GM19397 (cell line): ENCODE results near the gene UGT3A2.
"Not testable (repeated sequence)": the region's sequence is repeated elsewhere in the genome, so short reads cannot be mapped to it uniquely, and the experiment has no call there.

ENCODE experiments used
- ATAC-seq: cut with Tn5 transposase; IDR thresholded peaks from one replicate; pipeline ENCODE4 v1.9.1; 2021; ENCODE audit warnings: mild to moderate bottlenecking, moderate library complexity; ENCODE audit not compliant: unreplicated experiment

UGT3A2 gene

DNA sequence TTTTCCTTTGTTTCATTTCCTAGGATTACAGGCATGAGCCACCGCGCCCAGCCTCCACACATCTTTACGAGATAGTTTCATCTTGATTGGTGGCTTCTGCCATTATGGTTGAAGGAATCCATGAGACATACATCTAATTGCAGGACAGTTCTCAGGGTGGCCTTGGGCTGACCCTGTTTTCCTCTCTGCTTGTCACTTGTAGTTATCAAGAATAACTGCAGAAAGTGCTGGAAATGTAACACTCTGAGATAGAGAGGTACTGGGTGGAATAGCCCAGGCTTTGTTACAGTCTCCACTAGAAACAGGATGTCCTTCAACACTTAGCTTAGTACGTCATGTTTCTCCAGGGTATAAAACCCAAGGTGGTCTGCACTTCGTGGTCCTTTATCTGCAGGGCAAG lies 10.7 kb downstream of the UGT3A2 start:
- ATAC-seq, result no peak

DNA sequence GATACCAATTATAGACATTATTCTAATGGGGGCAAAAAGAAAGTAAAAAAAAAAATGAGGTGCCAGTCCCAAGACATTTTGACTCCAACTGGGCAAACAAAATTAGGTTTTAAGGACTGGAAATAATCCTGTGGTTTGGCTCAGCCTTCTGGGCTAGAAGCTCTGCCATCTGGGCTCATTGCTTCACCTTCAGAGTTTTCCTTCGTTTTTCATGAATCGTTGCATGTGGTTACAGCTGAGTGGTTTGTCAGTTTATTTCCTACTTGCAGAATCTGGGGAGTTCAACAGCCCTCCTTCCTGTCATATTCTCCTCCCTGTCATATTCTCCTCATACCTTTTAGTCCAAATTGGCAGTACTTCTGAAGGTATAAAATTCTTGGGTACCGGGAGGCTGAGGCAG lies 12.0 kb downstream of the UGT3A2 start:
- ATAC-seq, result no peak

DNA sequence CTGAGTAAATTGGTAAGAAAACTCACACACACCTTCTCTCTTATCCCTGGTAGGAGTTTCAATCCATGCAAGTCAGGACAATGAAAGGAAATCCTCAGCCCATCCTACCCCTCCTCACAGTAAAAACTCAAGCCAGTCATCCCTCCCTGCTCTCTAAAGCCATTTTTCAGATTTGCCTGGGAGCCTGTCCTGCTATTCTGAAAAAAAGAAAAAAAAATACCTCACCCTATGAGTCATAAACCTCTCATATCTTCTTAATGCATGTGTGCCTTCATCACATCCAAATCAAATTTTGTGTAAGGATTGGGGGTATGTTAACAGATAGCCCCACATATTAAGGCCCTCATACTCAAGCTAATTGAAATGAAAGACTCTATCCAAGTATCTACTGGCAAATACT lies 14.1 kb downstream of the UGT3A2 start:
- ATAC-seq, result no peak

DNA sequence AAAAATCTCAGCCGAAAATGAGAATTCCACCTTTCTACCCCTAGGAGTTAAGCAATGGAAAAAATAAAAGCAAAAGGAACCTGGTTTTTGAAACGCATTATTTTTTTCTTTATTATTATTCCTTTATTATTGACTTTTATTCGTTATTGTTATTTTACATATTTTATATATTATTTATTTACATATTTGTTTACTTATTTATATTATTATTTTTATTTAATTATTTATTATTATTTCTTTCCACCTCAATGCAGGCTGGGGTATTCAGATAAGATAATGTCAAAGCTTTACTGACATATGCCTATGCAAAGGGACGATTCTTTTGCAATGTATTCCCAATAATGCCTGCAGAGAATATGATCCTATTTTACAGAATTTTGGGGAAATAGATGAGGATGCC lies 16.7 kb downstream of the UGT3A2 start:
- ATAC-seq, result no peak

DNA sequence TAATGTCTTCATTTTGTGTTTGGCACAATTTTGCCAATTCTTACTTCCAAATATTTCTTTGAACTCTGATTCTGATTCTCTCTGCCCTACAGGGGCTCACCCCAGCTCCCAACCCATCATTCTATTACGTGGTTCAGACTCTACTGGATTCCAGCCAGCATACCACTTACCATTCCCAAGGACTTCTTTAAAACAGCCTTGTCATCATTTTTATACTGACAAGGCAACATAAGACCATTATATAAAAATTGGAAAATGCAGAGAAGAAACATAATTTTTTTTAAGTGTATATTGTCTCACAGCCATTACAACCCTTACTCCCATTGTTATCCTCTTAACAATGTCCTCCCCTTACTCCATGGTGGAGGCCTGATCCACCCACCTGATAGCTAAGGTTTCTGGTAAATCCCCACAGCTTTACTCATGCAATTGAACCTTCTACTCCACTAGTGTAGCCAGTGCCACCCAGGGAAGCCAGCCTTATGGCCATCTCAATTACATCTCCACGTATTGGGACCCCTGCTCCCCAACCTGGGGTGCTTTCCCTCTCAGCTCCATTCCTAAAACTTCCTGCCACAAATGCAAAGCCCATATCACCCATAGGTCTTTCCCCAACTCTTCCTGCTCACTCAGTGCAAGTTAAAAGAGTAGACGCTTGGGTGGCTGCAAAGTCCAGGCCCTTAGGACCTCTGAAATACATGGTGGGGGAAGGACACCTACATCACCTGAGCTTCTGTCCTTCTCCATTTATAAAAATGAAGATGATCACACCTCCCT lies 19.1 kb downstream of the UGT3A2 start:
- ATAC-seq, result no peak

DNA sequence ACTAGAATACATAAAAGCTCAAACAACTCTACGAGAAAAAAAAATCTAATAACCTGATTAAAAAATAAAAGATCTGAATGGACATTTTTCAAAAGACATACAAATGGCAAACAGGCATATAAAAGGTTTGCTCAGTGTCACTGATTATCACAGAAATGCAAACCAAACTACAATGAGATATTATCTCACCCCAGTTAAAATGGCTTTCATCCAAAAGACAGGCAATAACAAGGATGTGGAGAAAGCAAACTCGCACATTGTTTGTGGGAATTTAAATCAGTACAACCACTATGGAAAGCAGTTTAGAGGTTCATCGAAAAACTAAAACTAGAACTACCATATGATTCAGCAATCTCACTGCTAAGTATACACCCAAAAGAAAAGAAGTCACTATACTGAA lies 20.8 kb downstream of the UGT3A2 start:
- ATAC-seq, result no peak

DNA sequence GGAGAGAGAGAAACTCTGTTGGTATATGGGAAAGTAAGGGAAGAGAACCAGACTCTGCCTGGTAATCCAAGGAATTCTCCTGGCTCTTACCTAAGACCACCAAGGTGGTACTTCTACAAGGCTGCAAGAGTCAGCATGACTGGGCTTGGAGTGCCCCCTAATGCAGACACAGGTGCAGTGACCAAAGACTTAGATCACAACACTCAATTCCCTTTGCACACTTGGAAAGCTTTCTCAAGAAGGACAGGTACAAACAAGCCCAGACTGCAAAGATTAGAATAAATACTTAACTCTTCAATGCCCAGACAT lies 25.2 kb downstream of the UGT3A2 start:
- ATAC-seq, result no peak

DNA sequence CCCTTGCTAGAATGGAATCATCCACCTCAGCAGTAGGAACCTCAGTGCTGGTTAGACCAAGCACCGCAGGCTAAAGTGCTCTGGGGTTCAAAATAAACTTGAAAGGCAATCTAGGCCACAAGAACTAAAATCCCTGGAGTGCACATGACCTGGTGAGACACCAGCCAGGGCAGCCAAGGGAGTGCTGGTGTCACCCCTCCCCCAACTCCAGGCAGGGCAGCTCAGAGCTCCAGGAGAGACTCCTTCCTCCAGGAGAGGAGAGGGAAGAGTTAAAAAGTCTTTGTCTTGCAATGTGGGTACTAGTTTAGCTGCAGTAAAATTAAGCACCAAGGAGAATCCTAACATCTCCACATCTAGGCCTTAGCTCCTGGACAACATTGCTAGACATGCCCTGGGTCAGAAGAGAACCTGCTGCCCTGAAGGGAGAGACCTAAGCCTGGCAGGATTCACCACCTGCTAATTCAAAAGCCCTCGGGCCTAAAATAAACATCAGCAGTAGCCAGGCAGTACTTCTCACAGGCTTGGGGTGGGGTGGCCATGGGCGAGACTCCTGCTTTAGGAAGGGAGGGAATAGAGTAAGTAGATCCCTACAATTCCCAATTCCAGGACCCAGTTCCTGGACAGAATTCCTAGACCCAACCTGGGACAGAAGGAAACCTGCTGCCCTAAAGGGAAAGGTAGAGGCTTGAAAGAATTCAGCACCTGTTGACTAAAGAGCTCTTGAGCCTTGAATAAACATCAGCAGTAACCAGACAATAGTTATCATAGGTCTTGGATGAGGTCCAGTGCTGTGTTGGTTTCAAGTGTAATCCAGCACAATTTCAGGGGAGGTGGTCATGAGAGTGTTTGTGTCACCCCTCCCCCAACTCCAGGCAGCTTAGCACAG lies 25.8 kb downstream of the UGT3A2 start:
- no peak for ATAC-seq

DNA sequence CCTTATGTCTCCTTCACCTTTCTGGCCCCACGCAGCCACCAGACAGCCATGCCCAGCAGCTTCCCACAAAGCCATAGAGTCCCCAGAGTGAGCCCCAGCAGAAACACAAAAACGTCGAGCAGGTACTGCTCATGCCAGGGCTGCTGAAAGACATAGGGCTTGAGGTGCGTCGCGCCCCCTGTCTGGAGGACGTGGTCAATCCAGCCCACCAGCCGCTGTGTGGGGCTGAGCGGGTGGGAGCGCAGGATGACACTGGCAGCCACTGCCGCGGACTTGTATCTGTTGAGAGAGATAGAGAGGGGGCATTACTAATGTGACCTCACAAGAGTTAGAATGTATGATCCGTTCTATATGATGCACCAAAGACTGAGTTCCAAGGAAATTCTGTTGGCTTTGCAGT lies 31.0 kb downstream of the UGT3A2 start:
- no peak for ATAC-seq

DNA sequence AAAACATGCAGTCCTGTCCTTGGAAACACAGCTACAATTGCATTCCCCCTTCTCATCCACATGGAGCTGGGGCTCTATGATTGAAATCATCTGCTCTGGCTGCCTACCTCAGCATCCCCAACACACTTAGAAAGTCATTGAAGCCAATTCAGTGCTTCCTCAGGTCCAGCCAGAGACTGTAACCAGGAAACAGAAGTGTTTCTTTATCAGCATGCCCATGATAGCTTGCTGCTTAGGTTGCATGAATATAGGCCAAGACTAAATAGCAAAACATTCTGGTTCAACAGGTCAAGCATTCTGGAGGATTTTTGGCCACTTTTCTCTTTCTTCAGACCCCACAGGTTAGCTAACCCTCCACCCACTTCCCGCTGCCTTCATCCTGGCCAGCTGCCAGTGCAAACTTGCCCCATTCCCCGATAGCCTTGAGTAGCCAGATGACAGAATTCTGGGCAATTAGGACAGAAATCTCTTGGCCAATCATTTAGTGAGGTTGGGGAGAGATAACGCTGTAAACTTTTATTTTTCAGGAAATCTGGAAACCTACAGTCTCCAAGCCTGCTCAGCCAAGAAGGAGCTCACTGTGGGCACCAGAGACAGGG lies 32.0 kb downstream of the UGT3A2 start:
- not testable (repeated sequence) for ATAC-seq

DNA sequence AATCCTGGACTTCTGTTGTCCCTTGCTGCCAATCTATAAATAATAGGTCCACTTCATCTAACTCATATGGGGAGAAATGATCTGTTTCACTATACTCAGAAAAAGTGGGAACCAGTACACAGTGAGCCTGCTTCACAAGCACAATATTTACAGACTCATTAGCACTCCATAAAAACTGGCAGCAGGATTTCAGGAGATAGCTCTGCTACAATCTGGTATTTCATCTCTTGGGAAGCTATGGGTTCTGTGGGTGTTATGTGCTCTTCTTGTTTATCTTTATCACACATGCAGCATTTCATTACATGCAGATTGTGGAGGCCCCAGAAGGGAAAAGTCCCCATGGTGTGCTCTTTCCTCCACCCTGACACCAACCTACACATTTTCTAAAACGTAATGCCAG lies 33.2 kb downstream of the UGT3A2 start:
- no peak for ATAC-seq

DNA sequence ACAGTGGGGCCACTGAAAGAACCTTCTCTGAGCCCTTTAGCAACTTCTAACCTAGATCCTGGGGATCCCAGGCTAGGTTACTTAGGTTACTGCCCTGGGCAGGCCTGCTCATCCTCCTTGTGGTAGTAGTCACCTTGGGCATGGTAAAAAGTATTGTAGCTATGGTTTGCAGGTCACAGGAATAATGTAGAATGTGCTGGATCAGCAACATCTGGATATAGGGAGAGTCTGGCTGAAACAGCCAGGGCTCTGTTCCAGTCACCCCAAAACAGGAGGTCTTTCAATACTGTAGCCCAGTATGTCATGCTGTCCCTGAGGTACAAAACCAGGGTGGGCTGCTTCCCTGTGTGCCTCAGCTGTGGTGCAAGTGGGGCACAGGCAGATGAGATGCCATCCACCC lies 33.6 kb downstream of the UGT3A2 start:
- no peak for ATAC-seq

DNA sequence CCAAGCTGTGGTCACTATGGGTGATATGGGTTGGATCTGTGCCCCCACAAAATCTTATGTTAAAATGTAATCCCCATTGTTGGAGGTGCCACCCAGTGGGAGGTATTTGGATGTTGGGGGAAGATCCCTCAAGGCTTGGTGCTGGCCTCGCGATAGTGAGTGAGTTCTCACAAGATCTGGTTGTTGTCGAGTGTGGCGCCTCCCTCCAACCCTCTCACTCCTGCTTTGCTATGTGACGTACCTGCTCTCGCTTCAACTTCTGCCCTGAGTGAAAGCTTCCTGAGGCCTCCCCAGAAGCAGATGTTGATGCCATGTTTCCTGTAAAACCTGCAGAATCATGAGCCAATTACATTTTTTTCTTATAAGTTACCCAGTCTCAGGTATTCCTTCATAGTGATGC lies 35.5 kb downstream of the UGT3A2 start:
- ATAC-seq, result no peak

DNA sequence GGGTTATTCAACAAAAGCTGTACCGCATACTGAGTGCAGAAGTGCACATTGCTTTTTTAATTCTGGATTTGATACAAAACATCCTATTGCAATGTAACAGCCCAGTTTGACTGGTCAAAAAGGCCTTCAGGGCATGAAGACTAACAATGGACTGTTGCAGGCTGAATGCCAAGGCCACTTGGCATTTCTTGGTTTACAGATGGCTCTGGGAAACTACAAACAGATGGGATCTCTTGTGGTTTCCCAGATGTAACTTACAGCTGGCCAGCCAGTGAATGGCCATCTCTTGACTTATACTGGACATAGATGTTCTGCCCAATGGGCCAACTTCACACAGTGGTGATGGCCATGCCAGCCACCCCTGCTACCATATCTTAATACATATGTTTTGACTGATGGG lies 36.8 kb downstream of the UGT3A2 start:
- ATAC-seq, result no peak

DNA sequence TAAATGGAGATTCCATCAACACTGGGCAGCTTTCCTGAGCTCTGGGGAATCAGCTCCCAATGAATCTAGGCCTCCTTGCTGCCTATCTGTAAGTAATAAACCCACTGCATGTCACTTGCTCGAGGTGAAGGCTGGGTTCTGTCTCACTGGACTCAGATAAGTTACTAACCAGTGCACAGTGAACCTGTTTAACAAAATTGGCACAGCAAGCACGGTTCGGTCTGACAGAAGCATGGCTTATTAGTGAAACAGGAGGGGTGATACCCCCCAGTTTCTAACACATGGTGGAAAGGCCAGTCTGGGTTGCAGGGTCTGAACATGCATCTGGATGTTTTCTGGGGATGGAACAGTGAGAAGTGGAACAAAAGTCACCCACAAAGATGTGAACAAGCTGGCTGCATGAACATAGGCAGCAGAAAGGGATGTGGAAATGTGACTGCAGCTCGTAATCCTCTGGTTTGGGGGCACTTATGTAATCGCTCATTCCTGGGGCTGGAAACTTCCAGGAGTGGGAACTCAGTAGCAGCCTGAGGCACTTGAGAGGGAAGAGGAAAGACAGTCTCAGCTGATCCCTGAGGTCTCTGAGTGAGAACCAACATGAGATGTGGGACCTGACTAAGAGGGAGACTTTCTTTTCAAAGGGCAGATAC lies 37.7 kb downstream of the UGT3A2 start:
- no peak for ATAC-seq

DNA sequence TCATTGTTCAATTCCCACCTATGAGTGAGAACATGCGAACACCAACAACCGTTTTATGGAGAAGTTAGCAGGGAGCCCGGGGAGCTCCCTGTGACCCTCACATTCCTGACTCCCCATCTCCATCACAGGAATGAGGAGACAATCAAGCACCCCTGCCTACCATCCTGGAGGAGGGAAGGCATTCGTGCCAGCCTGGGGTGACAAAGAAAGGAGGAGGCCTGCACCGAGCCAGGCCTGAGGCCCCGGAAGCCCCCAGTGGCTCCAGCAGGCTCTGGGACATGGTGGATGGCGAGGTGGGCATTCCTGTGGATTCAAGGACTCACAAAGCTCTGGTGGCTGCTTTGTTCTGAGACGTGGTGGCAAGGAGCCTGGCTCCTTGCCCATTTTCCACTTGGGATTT lies 39.0 kb downstream of the UGT3A2 start:
- no peak for ATAC-seq

DNA sequence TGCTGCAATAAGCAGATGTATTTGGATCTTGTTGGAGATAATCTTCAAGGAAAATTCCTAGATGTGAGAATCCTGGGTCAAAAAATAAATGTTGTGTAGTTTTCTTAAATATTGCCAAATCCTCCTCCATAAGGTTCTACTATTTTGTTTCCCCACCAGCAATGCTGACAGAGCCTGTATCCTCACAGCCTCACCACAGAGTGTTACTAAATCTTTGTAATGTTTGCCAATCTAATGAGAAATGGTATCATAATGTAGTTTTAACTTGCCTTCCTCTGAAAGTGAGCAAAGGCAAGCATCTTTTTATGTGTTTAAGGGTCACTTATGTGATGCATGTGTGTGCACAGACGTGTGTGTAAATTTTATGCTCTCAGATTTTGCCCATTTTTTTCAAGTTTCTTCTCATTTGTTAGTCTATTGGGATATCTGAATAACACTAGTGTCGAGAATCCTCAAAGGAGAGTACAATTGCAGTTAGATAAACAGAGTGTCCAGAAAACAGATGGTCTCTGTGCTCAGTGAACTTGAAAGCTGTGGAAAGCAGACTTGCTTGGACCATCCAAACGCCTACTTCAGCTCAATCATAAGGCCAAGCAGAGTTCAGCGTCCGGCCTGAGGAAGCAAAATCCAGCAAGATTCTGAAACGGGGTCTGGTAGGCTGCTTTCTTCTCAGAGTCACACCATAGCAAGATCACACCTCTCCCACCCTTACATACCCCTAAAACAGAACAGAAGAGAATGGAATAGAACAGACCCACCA lies 39.8 kb downstream of the UGT3A2 start:
- no peak for ATAC-seq

DNA sequence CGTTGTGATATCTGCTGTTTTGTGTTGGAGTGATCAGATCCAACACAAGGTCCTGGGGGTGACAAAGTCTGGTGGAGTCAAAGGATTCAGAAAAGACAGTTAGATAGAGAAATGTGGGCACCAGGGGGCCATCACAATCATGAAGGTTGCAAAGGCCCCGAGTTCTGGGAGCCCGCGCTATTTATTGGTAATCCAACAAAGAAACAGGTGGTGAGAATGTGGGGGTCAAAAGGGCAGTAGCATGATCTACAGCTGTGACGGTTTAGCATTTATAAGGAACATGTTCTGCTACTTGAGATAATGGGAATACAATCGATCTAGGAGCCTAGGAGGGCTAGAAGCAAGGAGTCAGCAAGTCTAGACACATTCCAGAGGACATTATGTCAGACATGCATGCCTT lies 44.4 kb downstream of the UGT3A2 start:
- ATAC-seq, result not testable (repeated sequence)

DNA sequence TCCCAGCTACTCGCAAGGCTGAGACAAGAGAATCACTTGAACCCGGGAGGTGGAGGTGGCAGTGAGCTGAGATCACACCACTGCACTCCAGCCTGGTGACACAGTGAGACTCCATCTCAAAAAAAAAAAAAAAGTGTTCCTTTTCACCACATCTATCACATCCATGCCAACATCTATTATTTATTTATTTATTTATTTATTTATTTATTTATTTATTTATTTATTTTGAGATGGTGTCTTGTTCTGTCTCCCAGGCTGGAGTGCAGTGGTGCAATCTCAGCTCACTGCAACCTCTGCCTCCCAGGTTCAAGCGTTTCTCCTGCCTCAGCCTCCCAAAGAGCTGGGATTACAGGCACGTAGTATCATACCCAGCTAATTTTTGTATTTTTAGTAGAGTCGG lies 47.1 kb downstream of the UGT3A2 start:
- ATAC-seq, result not testable (repeated sequence)

DNA sequence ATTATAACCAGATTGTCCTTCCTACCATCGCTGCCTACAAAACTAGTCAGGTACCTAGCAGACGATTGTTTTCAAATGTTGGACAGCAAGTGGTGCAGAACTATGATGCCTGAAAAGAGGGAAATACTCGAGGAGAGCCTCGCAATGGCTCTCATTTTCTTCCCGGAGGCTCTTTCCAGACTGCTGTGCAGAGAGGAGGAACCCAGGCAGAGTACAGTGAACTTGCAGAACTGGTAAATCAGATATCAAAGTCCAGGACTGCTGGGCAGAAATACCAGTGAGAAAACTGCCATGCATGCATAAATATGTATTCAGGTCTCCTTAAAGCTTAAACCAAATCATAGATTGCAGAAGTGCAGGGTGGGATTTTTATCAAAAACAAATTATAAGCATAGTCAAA lies 49.1 kb downstream of the UGT3A2 start:
- no peak for ATAC-seq

DNA sequence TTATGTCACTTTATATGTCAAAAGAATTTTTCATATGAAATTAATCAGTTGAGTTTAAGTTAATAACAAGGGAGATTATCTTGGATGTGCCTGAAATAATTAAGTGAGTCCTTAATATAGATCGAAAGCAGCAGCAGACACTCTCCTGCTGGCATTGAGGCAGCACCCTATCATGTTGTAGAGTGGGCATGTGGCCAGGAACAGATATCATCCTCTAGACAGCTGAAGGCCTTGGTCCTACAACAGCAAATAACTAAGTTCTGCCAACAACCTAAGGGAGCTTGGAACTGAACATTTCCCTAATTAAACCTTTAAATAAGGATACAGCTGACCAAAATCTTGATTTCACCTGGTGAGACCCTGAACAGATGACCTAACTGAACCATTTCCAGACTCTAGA lies 49.7 kb downstream of the UGT3A2 start:
- ATAC-seq, result no peak
